ENCODE results near the gene TEDC2.

The TEDC2 gene

GRCh38 chr16:2485811-2486507 lies 26.1 kb downstream of the TEDC2 start:
- TF ChIP-seq, protein P1, sequence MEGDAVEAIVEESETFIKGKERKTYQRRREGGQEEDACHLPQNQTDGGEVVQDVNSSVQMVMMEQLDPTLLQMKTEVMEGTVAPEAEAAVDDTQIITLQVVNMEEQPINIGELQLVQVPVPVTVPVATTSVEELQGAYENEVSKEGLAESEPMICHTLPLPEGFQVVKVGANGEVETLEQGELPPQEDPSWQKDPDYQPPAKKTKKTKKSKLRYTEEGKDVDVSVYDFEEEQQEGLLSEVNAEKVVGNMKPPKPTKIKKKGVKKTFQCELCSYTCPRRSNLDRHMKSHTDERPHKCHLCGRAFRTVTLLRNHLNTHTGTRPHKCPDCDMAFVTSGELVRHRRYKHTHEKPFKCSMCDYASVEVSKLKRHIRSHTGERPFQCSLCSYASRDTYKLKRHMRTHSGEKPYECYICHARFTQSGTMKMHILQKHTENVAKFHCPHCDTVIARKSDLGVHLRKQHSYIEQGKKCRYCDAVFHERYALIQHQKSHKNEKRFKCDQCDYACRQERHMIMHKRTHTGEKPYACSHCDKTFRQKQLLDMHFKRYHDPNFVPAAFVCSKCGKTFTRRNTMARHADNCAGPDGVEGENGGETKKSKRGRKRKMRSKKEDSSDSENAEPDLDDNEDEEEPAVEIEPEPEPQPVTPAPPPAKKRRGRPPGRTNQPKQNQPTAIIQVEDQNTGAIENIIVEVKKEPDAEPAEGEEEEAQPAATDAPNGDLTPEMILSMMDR (IDR thresholded peaks at IDR 0.05): no peak

GRCh38 chr16:2486645-2487516 lies 27.0 kb downstream of the TEDC2 start:
- TF ChIP-seq, protein P1 (IDR thresholded peaks at IDR 0.05): no peak

DNA sequence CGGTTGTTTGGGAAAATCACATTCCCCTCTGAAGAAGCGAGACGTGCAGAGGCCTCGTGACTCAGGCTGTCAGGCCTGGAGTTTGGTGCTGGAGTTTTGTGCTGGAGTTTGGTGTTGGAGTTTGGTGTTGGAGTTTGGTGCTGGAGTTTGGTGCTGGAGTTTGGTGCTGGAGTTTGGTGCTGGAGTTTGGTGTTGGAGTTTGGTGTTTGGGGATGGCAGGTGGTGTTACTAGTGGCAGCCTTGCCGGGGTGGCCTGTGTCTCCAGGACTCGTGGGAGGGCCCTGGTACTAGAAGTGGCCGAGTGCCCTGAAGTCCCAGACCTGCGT lies 27.6 kb downstream of the TEDC2 start:
- TF ChIP-seq, protein P1 (IDR thresholded peaks at IDR 0.05): no peak

DNA sequence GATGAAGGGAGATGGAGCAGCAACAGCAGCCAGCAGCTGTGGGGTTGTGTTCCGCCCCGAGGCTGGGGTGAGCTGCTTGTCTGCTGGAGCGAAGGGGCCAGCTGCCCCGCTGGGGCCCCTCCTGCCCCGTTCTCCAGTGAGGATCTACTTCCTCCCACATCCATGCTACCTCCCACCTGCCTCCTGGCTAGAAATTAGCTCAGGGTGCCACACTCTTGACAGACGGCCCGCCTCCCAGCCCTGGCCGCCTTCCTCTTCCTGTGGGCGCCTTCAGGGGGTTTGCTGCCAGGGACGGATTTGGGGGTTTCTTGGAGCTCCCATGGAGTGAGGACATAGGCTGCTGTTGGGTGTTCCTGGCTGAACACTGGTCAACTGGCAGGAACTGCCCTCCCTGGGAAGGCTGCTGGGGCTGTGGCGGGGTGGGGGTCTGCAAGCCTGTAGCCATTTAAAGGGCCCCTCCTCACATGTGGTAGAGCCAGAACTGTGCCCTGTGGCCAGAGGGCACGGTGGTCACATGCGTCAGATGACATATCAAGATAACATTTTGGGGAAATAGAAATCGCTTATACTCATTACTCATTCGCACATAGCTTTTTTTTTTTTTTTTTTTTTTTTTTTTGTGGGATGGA lies 28.1 kb downstream of the TEDC2 start:
- TF ChIP-seq, protein P1 (IDR thresholded peaks at IDR 0.05): no peak

GRCh38 chr16:2489581-2489980 lies 29.7 kb downstream of the TEDC2 start:
- TF ChIP-seq, protein P1 (IDR thresholded peaks at IDR 0.05): no peak

GRCh38 chr16:2490190-2491105 lies 30.5 kb downstream of the TEDC2 start:
- TF ChIP-seq, protein P1 (IDR thresholded peaks at IDR 0.05): no peak

DNA sequence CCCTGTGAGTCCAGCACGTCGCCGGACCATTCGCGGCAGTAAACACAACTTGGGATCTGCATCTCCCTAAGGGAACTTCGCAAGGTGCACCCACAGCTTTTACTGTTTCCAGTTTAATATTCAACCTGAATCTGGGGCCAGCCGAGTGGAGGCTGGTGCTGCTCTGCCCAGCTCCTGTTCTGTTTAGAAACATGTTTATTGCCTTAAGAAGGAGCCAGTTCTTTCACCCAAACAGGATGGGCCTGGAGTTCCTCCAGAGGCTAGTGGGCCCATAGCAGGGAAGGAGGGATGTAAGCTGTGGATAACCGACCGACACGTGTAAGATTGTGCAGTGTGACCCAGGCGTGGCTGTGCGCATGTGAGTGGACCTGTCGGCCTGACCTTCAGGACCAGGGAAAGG lies 32.4 kb downstream of the TEDC2 start:
- TF ChIP-seq, protein P1 (IDR thresholded peaks at IDR 0.05): no peak

Data from LNCAP (cell line).